Neural progenitor cell (in vitro differentiated cells): ENCODE results near the gene RNF181. TPM values are rescaled to one million over a fixed set of nuclear protein-coding genes. Genes with fewer than 3 reads are reported as not detected.
A peak's percentile ranks its signal among the peaks of the same experiment; 100 is the strongest.

Experiments used
- DNase-seq: peaks from one replicate; pipeline ENCODE4 v3.0.0-alpha.2; 2016; ENCODE audit warnings: low spot score
- H2AFZ ChIP-seq: fragments of 200-600 bp; sonication (generic); replicated peaks from 2 replicates; pipeline ENCODE4 v1.6.1; 2016; ENCODE audit warnings: antibody characterized with exemption
- H3F3A ChIP-seq: fragments of 200-600 bp; sonication (generic); 2 replicates; pipeline ENCODE4 v1.6.1; 2016; ENCODE audit warnings: antibody characterized with exemption, low read depth
- H3K27ac ChIP-seq: fragments of 200-600 bp; sonication (generic); 2 replicates; pipeline ENCODE4 v1.5.1; 2016; ENCODE audit warnings: mild to moderate bottlenecking
- H3K27me3 ChIP-seq: fragments of 200-600 bp; sonication (generic); 2 replicates; pipeline ENCODE4 v1.6.1; 2016; ENCODE audit warnings: mild to moderate bottlenecking, moderate library complexity
- H3K36me3 ChIP-seq: fragments of 200-600 bp; sonication (generic); 2 replicates; pipeline ENCODE4 v1.5.1; 2016
- H3K4me1 ChIP-seq: fragments of 200-600 bp; sonication (generic); 2 replicates; pipeline ENCODE4 v1.6.1; 2016; ENCODE audit warnings: mixed run types
- H3K4me2 ChIP-seq: fragments of 200-600 bp; sonication (generic); 2 replicates; pipeline ENCODE4 v1.6.1; 2016
- H3K4me3 ChIP-seq: fragments of 200-600 bp; sonication (generic); 2 replicates; pipeline ENCODE4 v1.5.1; 2016
- H3K79me2 ChIP-seq: fragments of 200-600 bp; sonication (generic); 2 replicates; pipeline ENCODE4 v1.6.1; 2016; ENCODE audit warnings: low read depth
- H3K9ac ChIP-seq: fragments of 200-600 bp; sonication (generic); 2 replicates; pipeline ENCODE4 v1.6.1; 2016
- H3K9me3 ChIP-seq: fragments of 200-600 bp; sonication (generic); 2 replicates; pipeline ENCODE4 v1.5.1; 2016; ENCODE audit warnings: low read depth
- H4K20me1 ChIP-seq: fragments of 200-600 bp; sonication (generic); 2 replicates; pipeline ENCODE4 v1.6.1; 2016; ENCODE audit warnings: low read depth
- H3K27ac Mint-ChIP-seq: 3 replicates; pipeline ENCODE4 v1.8.0; 2021; ENCODE audit warnings: mixed read lengths
- H3K27me3 Mint-ChIP-seq: 2 replicates; pipeline ENCODE4 v1.8.0; 2022; ENCODE audit warnings: low read depth, mild to moderate bottlenecking, inconsistent platforms, moderate library complexity, mixed read lengths; ENCODE audit not compliant: insufficient read depth
- H3K36me3 Mint-ChIP-seq: 3 replicates; pipeline ENCODE4 v1.8.0; 2021; ENCODE audit warnings: mixed read lengths
- H3K4me1 Mint-ChIP-seq: 3 replicates; pipeline ENCODE4 v1.8.0; 2021; ENCODE audit warnings: mixed read lengths
- H3K4me3 Mint-ChIP-seq: 3 replicates; pipeline ENCODE4 v1.8.0; 2021; ENCODE audit warnings: mild to moderate bottlenecking, moderate library complexity, mixed read lengths
- H3K9me3 Mint-ChIP-seq: 3 replicates; pipeline ENCODE4 v1.8.0; 2020; ENCODE audit warnings: mixed read lengths
- CTCF ChIP-seq: fragments of 200-600 bp; sonication (generic); IDR thresholded peaks from 2 replicates; pipeline ENCODE4 v1.5.1; 2017; ENCODE audit warnings: antibody characterized with exemption, mild to moderate bottlenecking
- EZH2 ChIP-seq: fragments of 200-600 bp; sonication (generic); IDR thresholded peaks from 2 replicates; pipeline ENCODE4 v1.6.1; 2017; ENCODE audit warnings: antibody characterized with exemption, mild to moderate bottlenecking, moderate library complexity
- EZH2phosphoT487 ChIP-seq: fragments of 200-600 bp; sonication (generic); IDR thresholded peaks from 2 replicates; pipeline ENCODE4 v1.6.1; 2017; ENCODE audit warnings: antibody characterized with exemption
- total RNA-seq: library from RNA; depleted of rRNA; stranded (reverse); fragments of >200 nt; gene quantifications from 2 replicates; pipeline ENCODE4 v1.2.3, GENCODE V29; 2015; ENCODE audit warnings: low replicate concordance

The RNF181 gene
- total RNA-seq, 1 donor from 2014 or later = 81.3 TPM

GRCh38 chr2:85604568-85605339 lies 9.2 kb downstream of the RNF181 start:
- Histone ChIP-seq H2AFZ (no peak overlapping the region), H3K27me3 (no peaks in the 10 kb centered on the region), H3F3A (peaks cover 31% of the 10 kb centered on the region), H3K4me3 (no peak overlapping the region), H3K4me1 (peaks cover 4% of the 10 kb centered on the region), H4K20me1 (peaks cover 27% of the 10 kb centered on the region), H3K9me3 (no peaks in the 10 kb centered on the region), H3K36me3 (no peaks in the 10 kb centered on the region), H3K79me2 (peaks cover 16% of the 10 kb centered on the region), H3K4me2 (no peak overlapping the region), H3K9ac (no peak overlapping the region), H3K27ac (no peak overlapping the region)
- TF ChIP-seq EZH2phosphoT487 (no peak), EZH2 (no peak), CTCF (no peak)
- H3K27me3 Mint-ChIP-seq = peaks cover 6% of the 10 kb centered on the region
- H3K9me3 Mint-ChIP-seq = no peaks in the 10 kb centered on the region
- no peak overlapping the region for H3K27ac Mint-ChIP-seq
- peaks cover 32% of the 10 kb centered on the region for H3K4me1 Mint-ChIP-seq
- peaks cover 24% of the 10 kb centered on the region for H3K36me3 Mint-ChIP-seq
- peak overlapping the region; percentile 63 for H3K4me3 Mint-ChIP-seq
- DNase-seq = no peak

GRCh38 chr2:85605406-85606115 lies 10.0 kb downstream of the RNF181 start:
- Histone ChIP-seq H3K9ac (no peak overlapping the region), H3K4me2 (no peak overlapping the region)

GRCh38 chr2:85606116-85606455 lies 10.5 kb downstream of the RNF181 start:
- H3F3A ChIP-seq = peaks cover 28% of the 10 kb centered on the region
- H3K4me3 ChIP-seq = no peak overlapping the region
- H3K36me3 Mint-ChIP-seq = peaks cover 24% of the 10 kb centered on the region
- peaks cover 37% of the 10 kb centered on the region for H3K4me1 Mint-ChIP-seq
- H2AFZ ChIP-seq = no peak overlapping the region
- DNase-seq = no peak
- H3K36me3 ChIP-seq = no peaks in the 10 kb centered on the region
- H3K9ac ChIP-seq = no peak overlapping the region
- TF ChIP-seq EZH2 (no peak), CTCF (no peak), EZH2phosphoT487 (no peak)
- H3K79me2 ChIP-seq = peaks cover 27% of the 10 kb centered on the region
- peak overlapping the region; percentile 57 for H3K4me3 Mint-ChIP-seq
- H3K4me2 ChIP-seq = no peak overlapping the region
- peaks cover 27% of the 10 kb centered on the region for H4K20me1 ChIP-seq
- no peak overlapping the region for H3K27ac Mint-ChIP-seq
- no peaks in the 10 kb centered on the region for H3K9me3 Mint-ChIP-seq
- H3K27me3 Mint-ChIP-seq = peaks cover 4% of the 10 kb centered on the region
- peaks cover 4% of the 10 kb centered on the region for H3K4me1 ChIP-seq
- no peaks in the 10 kb centered on the region for H3K27me3 ChIP-seq
- no peak overlapping the region for H3K27ac ChIP-seq
- no peaks in the 10 kb centered on the region for H3K9me3 ChIP-seq

More at GRCh38 chr2:85605406-85606115, 10.0 kb downstream of the RNF181 start:
- Mint-ChIP-seq H3K9me3 (no peaks in the 10 kb centered on the region), H3K4me3 (peak overlapping the region; percentile 57), H3K4me1 (peaks cover 37% of the 10 kb centered on the region), H3K36me3 (peaks cover 24% of the 10 kb centered on the region), H3K27me3 (peaks cover 6% of the 10 kb centered on the region), H3K27ac (peak overlapping the region; percentile 38)
- H3K27me3 ChIP-seq = no peaks in the 10 kb centered on the region
- H3K27ac ChIP-seq = no peak overlapping the region
- H3K79me2 ChIP-seq = peaks cover 23% of the 10 kb centered on the region
- H3K9me3 ChIP-seq = no peaks in the 10 kb centered on the region
- H3K4me1 ChIP-seq = peaks cover 4% of the 10 kb centered on the region
- no peak for DNase-seq
- H3F3A ChIP-seq = peaks cover 29% of the 10 kb centered on the region
- H2AFZ ChIP-seq = no peak overlapping the region
- H3K4me3 ChIP-seq = no peak overlapping the region
- H4K20me1 ChIP-seq = peaks cover 27% of the 10 kb centered on the region
- H3K36me3 ChIP-seq = no peaks in the 10 kb centered on the region
- no peak for TF ChIP-seq EZH2phosphoT487
- no peak for TF ChIP-seq CTCF
- TF ChIP-seq EZH2 = no peak
